Skeletal muscle tissue (tissue), 4 donors: Measurements from ENCODE around the gene CDK14. TPM values are rescaled to one million over a fixed set of nuclear protein-coding genes. Genes with fewer than 3 reads are reported as not detected.

Experiments
- H3K27ac ChIP-seq: one replicate; pipeline ENCODE4 v1.7.0; 2013; ENCODE audit warnings: mild to moderate bottlenecking, low read depth, low read length, inconsistent platforms
- H3K27me3 ChIP-seq, 3 donors: one replicate each; pipeline ENCODE4 v1.7.0; 2013; ENCODE audit warnings: low read length in 3 of 3; ENCODE audit not compliant: control insufficient read depth in 3 of 3, insufficient read depth in 3 of 3
- H3K36me3 ChIP-seq, 3 donors: one replicate each; pipeline ENCODE4 v1.7.0; 2013; ENCODE audit warnings: low read length in 3 of 3; ENCODE audit not compliant: control insufficient read depth in 3 of 3, insufficient read depth in 3 of 3
- H3K4me1 ChIP-seq, 3 donors: one replicate each; pipeline ENCODE4 v1.7.0; 2013; ENCODE audit warnings: low read length in 3 of 3, mild to moderate bottlenecking in 3 of 3; ENCODE audit not compliant: control insufficient read depth in 3 of 3, insufficient read depth in 3 of 3
- H3K4me3 ChIP-seq, 3 donors: one replicate each; pipeline ENCODE4 v1.7.0; 2013; ENCODE audit warnings: low read length in 3 of 3
- H3K9ac ChIP-seq, 3 donors: one replicate each; pipeline ENCODE4 v1.7.0; 2013; ENCODE audit warnings: low read length in 3 of 3, mild to moderate bottlenecking in 3 of 3, moderate library complexity in 2 of 3, low read depth in 1 of 3
- H3K9me3 ChIP-seq, 3 donors: one replicate each; pipeline ENCODE4 v1.7.0; 2013; ENCODE audit warnings: low read length in 3 of 3; ENCODE audit not compliant: control insufficient read depth in 3 of 3
- total RNA-seq: library from RNA; depleted of rRNA; stranded (reverse); fragments of >200 nt; gene quantifications from one replicate; pipeline ENCODE4 v1.2.3, GENCODE V29; 2014
- donor health status: Osteomylitis.

The CDK14 gene
- total RNA-seq, 1 donor from 2014 or later = 25.1 TPM

DNA sequence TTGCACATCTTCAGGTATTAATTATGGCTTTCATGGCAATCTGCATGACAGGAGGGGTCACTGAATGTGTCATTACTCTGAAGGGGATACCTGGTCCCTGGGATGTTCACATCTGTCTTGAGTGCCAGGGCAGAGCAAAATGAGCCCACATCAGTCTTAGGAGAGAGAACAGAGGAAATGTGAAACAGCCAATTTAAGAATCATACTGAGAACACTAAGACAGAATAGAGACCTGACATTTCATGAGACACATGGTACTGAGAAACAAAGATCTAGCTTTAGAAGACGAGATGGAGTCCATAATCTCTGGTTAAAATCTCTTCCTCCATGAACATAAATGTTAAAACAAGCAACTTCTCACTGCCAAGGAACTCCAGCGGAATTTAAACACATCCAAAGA, 634.0 kb downstream of the CDK14 start:
- H3K4me1 ChIP-seq = no peaks in the 10 kb centered on the region

DNA sequence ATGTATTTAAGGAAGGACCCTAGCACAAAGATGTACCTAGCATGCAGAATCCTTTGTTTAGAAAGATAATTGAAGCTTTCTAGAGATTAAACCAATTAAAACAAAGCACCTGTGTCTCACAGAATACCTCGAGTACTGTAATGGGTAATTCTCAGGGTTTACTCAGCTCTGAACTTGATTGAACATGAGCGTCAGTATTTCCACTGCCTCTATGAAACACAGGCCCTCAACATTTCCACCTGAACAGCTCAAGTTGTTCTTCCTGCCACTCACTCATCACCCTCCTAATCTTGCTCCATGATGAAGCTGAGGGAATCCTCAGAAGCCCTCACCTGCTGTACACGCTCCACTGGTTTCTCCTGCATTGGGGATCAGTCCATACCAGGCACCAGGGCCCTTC, 634.4 kb downstream of the CDK14 start:
- H3K27ac ChIP-seq = no peak overlapping the region
- H3K9ac ChIP-seq = no peak overlapping the region
- peaks cover 0 to 3% (median 0%) of the 10 kb centered on the region in 3 donors for H3K27me3 ChIP-seq
- H3K4me1 ChIP-seq = no peaks in the 10 kb centered on the region
- no peak overlapping the region for H3K4me3 ChIP-seq
- H3K36me3 ChIP-seq = no peaks in the 10 kb centered on the region
- H3K9me3 ChIP-seq = peaks cover 0 to 3% (median 0%) of the 10 kb centered on the region in 3 donors

More for the DNA sequence above, 634.0 kb downstream of the CDK14 start:
- Histone ChIP-seq H3K9ac (no peak overlapping the region), H3K27ac (no peak overlapping the region), H3K9me3 (peaks cover 0 to 3% (median 0%) of the 10 kb centered on the region in 3 donors), H3K4me3 (no peak overlapping the region), H3K36me3 (no peaks in the 10 kb centered on the region), H3K27me3 (peaks cover 0 to 3% (median 0%) of the 10 kb centered on the region in 3 donors)

- no peak overlapping the region for H3K27ac ChIP-seq
- no peak overlapping the region for H3K4me3 ChIP-seq
- H3K9ac ChIP-seq = no peak overlapping the region
- H3K36me3 ChIP-seq = no peaks in the 10 kb centered on the region
- peaks cover 0 to 3% (median 0%) of the 10 kb centered on the region in 3 donors for H3K27me3 ChIP-seq
- no peaks in the 10 kb centered on the region for H3K9me3 ChIP-seq
- no peaks in the 10 kb centered on the region for H3K4me1 ChIP-seq
Observed at GRCh38 chr7:91233212-91233611, 637.1 kb downstream of the CDK14 start.

DNA sequence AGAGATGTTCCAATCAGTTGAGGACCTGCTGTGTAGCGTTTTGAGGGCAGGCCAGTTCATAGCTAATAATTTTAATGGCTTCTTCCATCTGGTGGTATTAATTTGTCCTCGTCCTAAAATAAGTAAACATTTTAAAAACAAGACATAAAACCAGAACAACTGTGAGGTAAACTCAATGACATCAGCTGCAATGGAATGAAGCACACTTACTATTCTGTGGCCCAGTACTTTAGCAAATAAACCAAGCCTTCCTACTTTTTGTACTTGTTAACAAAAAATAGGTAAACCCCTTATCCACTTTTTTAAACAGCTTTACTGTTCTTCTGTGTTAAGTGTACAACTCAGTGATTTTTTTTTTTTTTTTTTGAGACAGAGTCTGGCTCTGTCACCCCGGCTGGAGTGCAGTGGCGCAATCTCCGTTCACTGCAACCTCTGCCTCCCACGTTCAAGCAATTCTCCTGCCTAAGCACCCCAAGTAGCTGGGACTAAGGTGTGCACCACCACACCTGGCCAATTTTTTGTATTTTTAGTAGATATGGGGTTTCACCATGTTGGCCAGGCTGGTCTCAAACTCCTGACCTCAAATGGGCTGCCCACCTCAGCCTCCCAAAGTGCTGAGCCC, 639.2 kb downstream of the CDK14 start:
- Histone ChIP-seq H3K27ac (no peak overlapping the region), H3K4me1 (peaks cover 5 to 7% (median 6%) of the 10 kb centered on the region in 3 donors), H3K9ac (no peak overlapping the region), H3K9me3 (no peaks in the 10 kb centered on the region), H3K4me3 (no peak overlapping the region), H3K27me3 (peaks cover 0 to 3% (median 0%) of the 10 kb centered on the region in 3 donors), H3K36me3 (no peaks in the 10 kb centered on the region)

DNA sequence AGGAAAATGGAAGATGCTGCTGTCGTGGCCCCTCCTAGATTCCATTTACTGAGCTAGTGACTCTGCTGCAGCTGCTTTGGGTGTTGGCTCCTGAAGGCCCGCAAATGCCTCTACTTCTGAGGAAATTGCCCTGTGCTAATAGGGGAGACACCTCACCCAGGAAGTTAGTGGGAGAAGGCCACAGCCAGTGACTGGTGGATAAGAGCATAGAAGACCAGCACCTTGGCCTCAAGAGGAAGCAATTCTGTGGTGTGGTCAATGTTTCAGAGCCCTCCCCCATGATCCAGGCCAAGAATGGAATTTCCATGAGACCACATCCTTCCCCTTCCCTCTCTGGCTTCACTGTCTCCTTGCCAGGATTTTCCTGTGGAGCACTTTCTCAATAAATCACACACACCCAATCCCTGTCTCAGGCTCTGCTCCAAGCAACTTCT, 643.1 kb downstream of the CDK14 start:
- Histone ChIP-seq H3K36me3 (no peaks in the 10 kb centered on the region), H3K27ac (no peak overlapping the region), H3K9me3 (no peaks in the 10 kb centered on the region), H3K4me1 (peaks cover 5 to 9% (median 7%) of the 10 kb centered on the region in 3 donors), H3K9ac (no peak overlapping the region), H3K27me3 (no peaks in the 10 kb centered on the region), H3K4me3 (no peak overlapping the region)

DNA sequence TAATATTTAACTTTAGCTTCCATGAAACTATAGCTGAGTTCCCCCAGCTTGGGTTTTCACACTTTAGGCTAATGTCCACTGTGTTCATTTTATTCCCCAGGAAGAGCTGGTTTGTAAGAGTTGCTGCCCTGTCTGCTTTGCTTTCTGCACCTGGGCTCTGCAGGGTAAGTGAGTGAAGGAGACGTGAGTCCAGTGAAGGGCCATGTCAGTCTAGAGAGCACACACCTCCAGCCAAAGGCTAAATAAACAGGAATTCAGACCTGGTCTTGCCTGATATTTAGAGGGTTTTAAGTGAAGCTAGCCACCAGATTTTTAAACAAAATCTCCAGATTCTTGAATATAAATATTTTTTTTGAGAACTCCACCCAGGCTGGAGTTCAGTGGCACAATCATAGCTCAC, 643.7 kb downstream of the CDK14 start:
- H3K9me3 ChIP-seq = no peaks in the 10 kb centered on the region
- H3K4me1 ChIP-seq = peaks cover 5 to 9% (median 7%) of the 10 kb centered on the region in 3 donors
- no peaks in the 10 kb centered on the region for H3K36me3 ChIP-seq
- H3K4me3 ChIP-seq = no peak overlapping the region
- H3K9ac ChIP-seq = no peak overlapping the region
- no peaks in the 10 kb centered on the region for H3K27me3 ChIP-seq
- H3K27ac ChIP-seq = no peak overlapping the region

DNA sequence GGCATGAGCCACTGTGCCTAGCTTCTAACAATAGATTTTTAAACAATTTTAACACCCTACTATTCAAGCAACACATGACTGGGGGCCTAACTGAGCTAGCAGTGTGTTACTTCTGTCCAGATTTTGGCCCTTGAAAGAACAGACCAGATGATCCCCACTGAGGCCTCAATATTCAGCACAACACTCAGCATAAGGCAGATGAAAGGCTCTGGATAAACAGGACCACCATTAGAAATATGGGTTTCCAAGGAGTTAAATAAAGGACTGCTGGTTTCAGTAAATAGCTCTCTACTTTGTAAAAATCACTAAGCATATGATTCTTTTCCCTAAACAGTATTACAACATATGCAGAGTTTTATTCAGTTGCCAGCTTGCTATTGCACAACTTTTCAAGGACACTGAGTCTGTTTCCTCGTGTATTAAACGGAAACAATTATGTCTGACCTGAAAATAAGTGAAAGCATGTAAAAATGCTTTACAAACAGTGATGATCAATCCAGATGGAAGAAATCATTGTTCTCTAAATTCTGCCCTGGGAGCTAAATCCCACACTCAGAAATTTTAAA, 644.3 kb downstream of the CDK14 start:
- peak overlapping the region; percentile 42 for H3K27ac ChIP-seq
- H3K9me3 ChIP-seq = no peaks in the 10 kb centered on the region
- H3K36me3 ChIP-seq = no peaks in the 10 kb centered on the region
- H3K4me3 ChIP-seq = no peak overlapping the region
- no peaks in the 10 kb centered on the region for H3K27me3 ChIP-seq
- H3K9ac ChIP-seq = no peak overlapping the region
- H3K4me1 ChIP-seq = peaks cover 5 to 9% (median 7%) of the 10 kb centered on the region in 3 donors

GRCh38 chr7:91242097-91242844, 646.1 kb downstream of the CDK14 start:
- Histone ChIP-seq H3K4me1 (peaks cover 5 to 9% (median 7%) of the 10 kb centered on the region in 3 donors), H3K9ac (no peak overlapping the region), H3K27ac (no peak overlapping the region), H3K9me3 (no peaks in the 10 kb centered on the region), H3K36me3 (no peaks in the 10 kb centered on the region), H3K27me3 (no peaks in the 10 kb centered on the region), H3K4me3 (no peak overlapping the region)

DNA sequence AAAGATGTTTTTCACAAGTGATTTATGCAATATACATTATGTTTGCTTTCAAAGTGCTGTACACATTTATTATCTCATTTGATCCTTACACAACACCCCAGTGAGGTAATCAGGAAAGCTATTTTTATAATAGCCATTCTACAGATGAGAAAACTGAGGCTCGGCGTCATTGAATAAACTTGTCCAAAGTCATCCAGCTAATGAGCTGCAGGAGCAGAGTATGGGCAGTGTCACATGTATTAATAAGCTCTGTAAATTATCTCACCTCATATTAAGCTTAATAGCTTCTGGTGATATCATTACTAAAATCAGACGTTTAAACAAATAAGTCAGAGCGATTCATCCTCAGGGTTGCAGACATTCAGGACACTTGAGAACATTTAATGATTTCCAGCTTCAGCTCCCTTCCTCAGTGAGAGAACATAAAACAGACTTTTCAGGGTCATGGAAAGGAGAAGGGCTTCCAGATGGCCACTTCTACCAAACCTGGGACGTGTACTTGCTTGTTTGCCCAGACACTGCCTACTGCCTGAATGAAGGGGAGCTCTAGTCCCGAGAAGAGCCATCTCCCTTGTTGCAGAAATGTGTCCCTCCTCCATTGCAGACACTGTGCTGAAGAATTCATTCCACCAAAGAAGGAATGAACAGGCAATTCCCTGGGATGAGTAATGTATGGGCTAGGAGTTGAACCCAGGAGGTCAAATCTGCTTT, 647.6 kb downstream of the CDK14 start:
- peaks cover 5 to 9% (median 7%) of the 10 kb centered on the region in 3 donors for H3K4me1 ChIP-seq
- no peak overlapping the region for H3K4me3 ChIP-seq
- no peak overlapping the region for H3K9ac ChIP-seq
- no peaks in the 10 kb centered on the region for H3K9me3 ChIP-seq
- no peaks in the 10 kb centered on the region for H3K27me3 ChIP-seq
- no peaks in the 10 kb centered on the region for H3K36me3 ChIP-seq
- no peak overlapping the region for H3K27ac ChIP-seq
